Fibroblast of the conjunctiva (primary cell): Measurements from ENCODE around the gene WLS.
"Not testable (repeated sequence)": the region's sequence is repeated elsewhere in the genome, so short reads cannot be mapped to it uniquely, and the experiment has no call there.

Experiments
- DNase-seq: peaks from one replicate; pipeline ENCODE4 v3.0.0-alpha.2; 2010; ENCODE audit warnings: low read depth

WLS gene

DNA sequence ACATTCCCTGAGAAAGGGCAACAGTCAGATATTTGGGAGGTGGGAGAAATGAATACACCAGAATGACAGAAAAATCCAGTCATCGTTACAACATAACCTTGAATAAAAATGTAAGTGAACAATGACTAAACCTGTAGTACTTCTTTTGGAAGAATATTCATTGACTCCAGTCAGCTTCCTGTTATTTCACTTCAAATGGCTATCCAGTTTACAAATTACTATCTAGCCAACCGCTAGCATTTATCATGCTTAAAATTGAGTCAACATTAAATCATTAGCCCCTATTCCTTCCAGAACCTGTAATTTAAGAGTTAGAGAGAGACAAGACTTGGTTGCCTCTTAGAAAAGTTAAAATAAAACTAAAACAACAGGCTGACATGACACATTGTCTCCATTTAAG, 33.6 kb downstream of the WLS start:
- DNase-seq = no peak

DNA sequence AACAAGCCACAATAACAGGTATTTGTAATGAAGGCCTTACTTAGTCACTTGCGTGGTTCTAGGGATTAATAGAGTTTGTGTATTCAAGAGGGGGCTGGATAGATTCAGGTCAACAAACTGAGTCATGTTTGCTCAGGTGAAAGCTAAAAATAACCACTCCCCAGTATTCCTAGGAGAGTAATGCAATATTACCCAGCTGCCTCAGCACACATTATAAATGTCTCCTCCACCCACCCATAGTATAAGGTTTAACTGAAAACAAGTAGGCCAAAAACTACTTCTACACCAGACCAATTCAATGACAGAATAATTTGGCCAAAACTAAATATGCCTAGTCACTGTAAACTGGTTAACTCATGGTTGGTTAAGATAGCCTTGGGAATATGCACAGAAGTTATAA, 34.4 kb downstream of the WLS start:
- DNase-seq = no peak

DNA sequence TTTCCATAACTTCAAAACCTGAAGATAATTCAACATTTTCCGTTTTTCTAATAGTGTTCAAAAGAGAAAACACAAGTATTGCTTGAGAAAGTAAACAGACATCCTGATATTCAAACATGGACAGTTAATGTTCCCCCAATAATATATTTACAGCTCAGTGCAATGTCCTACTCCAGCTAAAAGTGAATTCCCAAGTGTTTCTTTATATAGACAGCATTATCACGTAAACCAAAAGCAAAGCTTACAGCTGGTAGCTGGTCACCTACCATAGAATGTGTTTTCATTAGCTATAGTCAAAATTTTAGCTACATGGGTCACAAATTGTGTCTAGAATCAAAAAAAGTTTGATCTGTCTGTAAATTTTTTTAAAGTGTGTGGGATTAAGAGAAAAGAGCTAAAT, 34.9 kb downstream of the WLS start:
- DNase-seq = no peak

DNA sequence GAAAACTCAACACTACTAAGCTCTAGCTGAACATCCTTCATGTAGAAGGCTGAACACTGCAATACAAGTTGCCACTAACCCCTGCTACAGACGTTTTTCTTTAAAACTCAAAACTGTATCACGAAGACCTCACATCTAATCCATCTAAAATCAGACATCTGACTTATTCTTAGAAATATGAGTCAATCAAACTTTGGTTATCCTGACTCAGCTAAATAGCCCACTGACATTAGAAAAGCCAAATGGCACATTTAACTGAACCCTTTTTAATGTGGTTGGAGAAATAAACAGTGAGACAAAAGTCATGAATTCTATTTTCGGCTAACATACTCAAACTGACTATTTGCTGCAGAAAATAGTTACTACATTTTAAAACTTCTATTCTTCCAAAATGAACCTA, 35.6 kb downstream of the WLS start:
- no peak for DNase-seq

DNA sequence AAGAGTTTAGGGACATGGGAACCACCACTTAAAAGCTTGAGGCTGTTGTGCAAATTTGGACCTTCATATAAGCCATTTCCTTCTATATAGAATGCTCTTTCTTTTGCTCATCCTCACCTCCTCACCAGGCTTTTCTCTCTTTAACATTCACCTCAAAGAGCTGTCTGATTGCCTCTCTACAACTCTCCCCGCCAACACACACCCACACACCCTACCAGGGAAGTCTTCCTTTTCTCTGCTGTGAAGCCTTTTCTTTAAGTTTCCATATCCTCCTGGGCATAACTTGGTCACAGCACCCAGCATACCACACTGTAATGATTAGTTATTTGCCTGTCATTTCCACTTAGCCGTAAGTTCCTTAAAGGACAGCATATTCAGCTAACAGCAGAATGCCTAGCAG, 40.6 kb downstream of the WLS start:
- DNase-seq = no peak

DNA sequence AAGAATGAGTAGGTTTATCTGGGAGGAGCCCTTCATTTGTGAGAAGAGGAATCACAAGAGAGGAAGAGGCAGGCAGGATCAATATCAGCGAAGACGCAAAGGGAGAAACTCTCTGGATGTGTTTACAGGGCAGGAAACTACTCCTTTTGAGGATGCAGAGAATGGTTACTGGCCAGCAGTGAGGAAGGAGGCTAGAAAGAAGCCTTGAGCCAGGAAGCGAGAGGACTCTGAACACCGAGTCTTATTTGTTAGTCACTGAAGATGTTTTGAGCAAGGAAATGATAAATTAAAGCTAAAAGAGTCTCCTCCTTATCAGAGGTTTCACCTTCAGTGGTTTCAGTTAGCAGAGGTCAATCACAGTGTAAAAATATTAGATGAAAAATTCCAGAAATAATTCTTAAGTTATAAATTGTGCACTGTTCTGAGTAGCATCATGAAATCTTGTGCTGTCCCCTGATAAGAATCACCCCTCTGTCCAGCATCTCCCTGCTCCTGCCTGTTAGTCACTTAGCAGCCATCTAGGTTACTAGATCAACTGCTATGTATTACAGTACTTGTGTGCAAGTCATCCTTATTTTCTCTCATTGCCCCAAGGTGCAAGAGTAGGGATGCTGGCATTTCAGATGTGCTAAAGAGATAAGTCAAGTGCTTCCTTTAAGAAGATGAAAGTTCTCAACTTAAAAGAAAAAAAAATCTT, 43.5 kb downstream of the WLS start:
- DNase-seq = no peak

DNA sequence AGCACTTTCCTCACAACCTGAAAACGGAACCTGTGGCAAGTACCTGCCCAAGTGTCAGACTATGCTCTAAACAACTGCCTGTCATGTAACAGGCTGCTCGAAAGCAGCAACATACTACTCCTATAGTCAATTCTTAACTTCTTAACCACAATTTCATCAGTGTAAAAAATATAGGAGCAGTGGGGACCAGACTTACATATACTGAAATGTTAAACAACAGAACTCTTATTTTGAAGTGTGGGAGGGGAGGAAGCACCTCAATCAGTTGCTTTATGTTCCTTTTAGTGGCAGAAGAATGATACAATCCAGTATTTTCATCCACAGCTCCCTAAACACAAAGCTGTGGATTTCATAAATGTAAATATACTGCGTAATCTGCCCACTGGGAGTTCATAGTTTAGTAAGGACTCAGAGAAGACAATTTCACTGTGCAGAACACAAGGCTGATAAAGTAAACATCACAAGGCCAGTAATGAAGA, 44.2 kb downstream of the WLS start:
- DNase-seq = no peak

DNA sequence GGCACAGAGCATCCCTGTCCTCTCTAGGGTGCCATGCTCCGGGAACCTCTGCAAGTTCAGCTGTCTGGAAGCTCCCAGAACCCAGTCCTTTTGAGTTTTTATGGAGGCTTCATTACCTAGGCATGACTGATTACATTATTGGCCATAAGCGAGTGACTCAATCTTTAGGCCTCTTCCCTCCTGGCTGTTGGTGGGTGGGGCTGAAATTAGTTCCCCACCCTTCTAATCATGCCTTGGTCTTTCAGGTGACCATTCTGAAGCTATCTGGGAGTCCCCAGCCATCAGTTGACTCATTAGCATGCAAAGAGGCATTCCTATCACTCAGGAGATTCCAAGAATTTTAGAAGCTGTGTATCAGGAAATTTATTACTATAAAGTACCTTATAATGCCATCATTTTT, 46.6 kb downstream of the WLS start:
- DNase-seq = no peak

DNA sequence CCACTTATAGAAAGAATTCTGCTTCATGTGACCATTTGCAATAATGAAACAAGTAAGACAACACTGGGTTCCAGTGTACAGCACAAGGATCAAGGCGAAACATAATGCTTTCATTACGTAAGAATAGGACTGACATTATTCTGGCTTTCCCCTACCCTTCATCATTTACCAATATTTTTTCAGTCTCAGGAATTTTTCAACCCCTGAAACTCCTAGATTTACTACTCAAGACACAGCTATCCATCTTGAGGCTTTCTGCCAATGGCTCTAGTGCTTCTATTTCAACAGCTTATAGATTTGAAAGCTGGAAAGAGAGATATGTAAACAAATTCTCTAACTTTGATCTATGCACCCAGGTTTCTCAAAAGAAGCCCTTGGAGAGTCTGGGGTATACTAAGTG, 48.4 kb downstream of the WLS start:
- DNase-seq = no peak

DNA sequence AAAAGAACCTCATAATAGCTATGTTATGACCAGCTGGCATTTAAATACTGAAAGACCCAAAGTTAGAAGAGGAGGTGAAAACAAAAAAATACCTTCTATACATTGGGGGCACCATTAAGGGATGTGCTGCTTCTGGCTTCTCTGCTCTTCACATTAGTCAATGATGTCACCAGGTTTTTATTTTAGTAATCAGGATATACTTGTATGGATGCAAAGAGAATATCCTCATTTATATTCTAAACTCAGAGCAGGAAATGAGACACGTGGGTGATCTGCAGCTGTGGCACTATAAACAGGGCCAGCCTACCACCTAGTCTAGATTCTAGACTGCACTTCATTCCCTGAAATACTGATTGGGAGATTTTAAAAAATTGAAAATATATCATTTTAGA, 51.2 kb downstream of the WLS start:
- no peak for DNase-seq

DNA sequence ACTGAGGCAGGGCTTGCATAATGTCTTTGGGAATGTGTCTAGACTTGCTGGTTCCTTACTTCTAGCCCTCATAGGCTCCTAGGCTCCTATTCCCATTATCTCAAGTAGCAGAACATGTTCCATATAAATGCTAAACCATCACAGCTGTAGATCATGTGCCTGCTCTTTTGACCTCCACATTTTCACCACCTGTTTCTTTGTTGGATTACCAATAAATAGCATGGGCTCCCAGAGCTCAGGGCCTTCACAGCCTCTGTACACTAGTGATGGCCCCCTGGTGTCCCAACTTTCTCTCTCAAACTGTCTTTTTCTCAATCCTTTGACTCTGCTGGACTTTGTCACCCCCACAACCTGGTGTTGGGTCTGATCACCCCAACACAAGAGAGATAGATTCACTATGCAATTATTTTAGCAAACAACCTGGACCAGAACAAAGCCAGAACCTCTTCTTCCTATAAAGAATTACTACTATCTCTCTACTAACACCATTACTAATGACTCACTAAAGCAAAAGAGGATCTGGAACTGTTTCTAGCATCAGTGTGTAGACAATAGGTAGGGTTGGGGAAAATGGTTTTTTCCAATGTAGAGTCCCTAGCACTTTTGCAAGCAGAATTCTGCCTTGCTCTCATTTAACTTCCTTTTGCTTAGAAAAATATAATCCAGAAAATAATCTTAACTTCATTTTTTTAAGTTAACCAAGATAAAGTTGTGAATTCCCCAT, 51.7 kb downstream of the WLS start:
- no peak for DNase-seq

DNA sequence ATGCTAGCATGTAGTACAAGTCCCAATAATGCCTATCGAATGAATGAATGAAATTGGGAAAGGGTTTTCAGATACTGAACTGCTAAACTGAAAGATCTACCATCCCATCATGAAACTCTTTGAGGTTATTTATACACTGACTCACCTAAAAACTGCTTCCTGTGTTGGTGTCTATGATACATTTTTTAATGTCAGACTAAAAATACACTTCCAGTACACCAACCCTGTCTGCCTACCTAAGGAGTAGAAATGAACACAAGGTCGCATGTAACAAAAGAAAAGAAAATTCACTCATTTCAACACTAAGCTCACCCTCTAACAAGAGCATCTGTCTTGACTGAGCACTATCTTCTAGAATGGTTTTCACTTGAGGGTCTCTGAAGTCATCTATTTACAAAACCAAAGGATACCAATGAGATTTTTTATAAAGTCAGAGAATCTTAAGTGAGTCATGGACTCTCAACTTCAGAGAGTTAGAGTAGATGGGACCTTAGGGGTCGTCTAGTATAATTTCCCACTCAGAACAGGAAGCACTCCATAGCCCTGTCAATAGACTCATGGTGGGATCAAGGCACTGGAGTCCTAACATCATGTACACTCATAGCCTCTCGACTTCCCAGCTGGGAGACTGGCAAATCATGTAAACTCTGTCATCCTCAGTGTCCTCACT, 53.4 kb downstream of the WLS start:
- no peak for DNase-seq

DNA sequence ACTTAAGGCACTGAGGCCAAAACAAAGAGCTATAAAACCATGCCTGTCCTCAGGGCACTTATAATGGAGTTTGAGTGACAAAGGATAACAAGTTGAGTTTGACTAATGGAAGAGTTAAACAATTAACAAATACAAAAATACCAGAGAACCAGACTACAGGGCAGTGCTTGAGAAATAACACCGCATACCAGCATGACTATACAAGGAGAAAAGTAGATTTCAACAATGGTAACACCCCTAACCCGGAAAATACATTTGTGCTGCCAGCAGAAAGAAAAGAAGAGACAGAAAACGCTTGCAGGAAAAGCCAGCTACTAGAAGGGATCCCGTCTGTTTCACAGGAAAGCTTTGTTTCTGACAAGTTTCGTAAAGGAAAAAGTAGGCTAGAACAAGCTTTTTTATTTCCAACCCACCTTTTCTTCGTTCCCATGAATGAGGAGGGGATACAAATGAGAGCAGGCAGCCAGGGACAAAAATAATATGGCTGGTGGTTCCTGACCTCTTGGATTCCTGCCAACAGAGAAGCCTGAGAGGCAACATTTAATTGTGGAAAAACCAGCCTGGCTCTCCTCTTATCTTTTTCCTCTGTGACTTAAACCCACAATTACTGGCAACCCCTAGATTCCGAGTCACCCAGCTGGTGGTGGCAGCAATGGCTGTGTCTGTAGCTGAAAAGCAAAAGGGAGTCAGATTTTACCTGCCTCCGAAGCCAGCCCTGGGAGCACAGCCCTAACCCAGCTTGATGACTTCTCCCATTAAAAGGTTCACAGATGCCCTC, 56.5 kb downstream of the WLS start:
- DNase-seq = no peak

DNA sequence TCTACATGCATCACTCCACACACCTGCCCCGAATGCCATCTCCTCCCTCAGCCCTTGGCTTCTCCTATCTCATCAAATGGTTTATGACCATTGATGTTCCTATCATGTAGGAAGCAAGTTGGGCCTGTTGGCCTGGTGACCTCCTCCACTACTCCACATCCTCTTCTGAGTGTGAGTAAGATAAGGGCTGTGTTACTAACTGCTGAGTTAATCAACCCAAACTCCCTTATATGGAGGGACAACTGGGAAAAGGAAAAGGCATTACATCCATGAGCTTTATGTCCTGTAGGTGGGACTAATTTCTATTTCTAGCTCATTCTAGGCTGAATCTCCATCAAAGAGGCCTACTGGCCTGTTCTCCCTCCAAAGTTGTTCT, 57.6 kb downstream of the WLS start:
- DNase-seq = no peak

DNA sequence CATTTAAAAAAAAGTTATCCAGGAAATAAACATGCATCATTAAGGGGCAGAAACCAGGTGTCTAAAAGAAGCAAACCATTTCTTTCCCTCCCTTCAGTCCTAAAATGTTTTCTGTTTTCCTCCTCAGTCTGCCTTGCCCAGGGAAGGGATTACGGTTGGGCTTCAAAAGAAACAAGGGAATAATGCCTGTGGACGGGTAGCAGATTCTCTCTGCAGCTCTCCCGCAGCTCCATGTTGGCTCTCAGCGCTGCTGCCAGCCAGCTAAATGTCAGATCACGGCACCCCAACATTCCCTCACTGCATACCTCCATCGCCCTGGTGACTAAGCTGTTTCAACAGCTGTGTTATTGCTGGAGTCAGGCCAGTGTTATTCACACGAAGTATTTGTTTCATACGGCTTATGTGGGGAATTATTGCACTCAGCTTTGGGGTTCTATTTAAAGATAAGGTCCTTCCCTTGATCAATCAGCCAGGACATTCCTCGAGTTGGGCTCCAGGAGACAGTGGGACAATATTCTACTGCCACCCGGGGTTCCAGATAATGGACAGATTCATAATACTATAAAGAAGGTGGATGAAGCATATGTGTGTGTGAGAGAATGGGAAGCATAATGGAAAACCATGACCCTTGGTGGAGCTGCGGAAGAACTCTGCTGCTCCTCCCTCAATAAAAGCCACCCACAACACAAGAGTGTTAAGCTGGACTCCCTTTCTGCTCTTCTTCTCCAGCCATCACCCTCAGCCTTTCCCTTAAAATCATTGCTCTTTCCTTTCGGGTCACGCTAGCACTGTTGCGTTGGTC, 58.2 kb downstream of the WLS start:
- DNase-seq = peak; percentile 87

DNA sequence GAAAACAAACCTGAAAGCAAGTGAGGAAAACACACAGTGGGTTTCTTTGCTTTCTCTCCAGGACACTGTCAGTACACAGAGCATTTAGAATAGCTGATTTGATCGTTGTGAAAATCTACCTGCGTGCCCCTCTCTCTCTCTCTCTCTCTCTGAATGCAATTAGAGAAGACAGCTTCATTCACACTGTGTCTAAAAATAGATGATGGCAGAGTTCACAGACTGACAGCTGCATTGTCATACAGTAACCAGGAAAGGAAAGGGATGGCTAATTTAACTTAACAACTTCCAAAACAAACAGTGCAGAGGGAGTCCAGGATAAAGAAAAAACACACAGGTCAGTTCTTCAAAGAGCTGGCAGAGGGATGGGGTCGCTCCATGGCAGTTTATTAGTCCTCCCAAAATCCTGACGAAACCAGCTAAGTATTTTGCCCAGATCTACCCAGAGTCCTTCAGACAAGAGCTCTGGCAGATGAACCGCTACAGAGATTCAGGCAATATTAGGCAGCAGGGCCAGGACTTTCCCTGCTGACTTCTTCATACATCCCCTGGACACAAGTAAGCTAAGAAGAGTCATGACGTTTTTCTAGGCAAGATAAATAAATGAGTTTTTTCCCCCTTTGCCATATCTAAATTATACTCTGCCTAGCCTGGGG, 58.9 kb downstream of the WLS start:
- no peak for DNase-seq

DNA sequence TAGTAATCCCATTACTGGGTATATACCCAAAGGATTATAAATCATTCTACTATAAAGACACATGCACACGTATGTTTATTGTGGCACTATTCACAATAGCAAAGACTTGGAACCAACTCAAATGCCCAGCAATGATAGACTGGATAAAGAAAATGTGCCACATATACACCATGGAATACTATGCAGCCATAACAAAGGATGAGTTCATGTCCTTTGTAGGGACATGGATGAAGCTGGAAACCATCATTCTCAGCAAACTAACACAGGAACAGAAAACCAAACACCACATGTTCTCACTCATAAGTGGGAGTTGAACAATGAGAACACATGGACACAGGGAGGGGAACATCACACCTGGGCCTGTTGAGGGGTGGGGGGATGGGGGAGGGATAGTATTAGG, 60.5 kb downstream of the WLS start:
- DNase-seq = not testable (repeated sequence)

DNA sequence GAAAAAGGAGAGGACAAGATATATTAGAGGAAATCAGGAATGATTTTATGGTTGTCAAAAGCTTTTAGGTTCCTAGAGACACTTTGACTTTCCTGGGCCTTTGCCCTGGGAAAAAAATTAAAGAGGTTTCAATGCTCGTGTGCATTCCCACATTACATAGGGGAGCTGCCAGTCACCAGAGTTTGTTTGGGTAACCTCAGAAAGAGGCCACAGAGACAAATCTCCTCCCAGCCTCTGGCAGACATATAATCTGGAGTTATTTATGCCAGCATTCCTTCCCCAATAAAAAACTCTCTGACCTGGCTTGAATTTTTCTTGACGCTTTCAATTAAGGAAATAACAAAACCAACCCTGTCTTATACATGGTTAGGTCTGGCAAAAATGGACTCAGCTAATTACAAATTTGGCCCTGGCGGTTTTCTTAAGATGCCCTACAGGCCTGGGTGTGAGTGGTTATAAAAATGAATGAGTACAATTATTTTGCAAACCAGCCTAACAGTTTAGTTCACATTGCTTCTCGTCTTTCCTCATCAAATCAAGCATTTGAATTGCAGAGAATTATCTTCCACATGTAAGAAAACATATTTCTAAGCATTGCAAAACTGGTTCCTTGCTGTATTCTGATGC, 63.7 kb downstream of the WLS start:
- no peak for DNase-seq

DNA sequence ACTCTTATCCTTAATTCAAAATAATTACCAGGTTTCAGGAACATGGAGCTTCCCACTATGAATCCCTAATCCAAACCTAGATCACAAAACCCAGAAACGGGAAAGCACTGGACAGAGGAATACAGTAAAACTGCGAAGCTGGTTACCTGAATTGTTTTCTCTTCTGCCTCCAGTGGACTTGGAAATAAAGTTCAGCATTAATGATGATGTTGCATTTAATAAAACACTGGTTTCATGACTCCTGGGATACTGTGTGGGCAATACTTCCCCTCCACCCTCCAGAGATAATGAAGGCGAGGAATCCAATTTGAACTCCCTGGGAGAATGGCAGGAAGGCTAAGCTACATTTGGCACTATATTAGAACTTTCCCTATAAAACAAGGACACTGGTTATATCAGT, 65.1 kb downstream of the WLS start:
- no peak for DNase-seq

DNA sequence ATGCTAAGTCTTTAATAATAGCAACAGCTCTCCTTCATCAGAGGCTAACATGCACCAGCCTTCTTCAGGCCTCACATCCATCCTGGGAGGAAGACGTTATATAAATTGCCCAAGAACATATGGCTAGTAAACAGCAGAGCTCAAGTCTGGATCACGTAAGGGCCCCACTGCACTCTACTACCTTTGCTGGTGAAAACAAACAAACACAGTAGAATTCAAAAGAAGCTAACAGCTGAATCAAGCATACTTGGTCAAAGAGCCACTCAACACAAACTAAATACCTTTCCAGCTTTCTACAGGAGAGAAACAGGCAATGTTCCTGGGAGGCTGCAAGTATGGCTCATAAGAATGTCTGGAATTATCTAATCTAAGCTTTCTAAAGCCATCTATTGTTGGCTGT, 66.0 kb downstream of the WLS start:
- no peak for DNase-seq

DNA sequence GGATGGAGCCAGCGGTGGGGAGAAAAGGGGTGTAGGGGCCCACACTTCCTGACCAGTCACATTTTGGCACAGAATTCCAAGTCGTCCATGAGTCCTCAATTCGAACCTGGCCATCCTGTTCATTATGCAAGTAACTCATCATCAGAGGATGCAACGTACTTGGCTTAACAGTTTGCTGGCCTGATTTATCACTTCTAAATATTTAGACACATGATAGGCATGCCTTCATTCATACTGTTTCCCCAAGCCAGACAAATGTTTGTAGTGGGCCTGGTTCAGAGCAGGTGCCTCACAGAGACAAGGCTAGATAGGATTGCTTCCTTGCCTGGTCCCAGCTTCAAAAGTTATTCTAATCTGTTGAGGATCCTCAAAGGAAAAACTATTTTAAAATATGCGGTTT, 66.7 kb downstream of the WLS start:
- no peak for DNase-seq
